Prostate gland (tissue), 2 donors: ENCODE measurements around the gene DCANP1.

ENCODE experiments used
- CTCF ChIP-seq, 4 experiments: fragments of 200-600 bp in 2 of 4; fragments of 450-650 bp in 2 of 4; sonication (generic) in 2 of 4; IDR thresholded peaks; 1 replicate in 3 of 4; 2 replicates in 1 of 4; pipeline ENCODE4 v1.5.1; 2016 to 2019; ENCODE audit warnings: antibody characterized with exemption in 4 of 4, mild to moderate bottlenecking in 2 of 4, moderate library complexity in 2 of 4
- POLR2A ChIP-seq: fragments of 450-650 bp; IDR thresholded peaks from one replicate; pipeline ENCODE4 v1.6.1; 2016; ENCODE audit warnings: antibody characterized with exemption, mild to moderate bottlenecking
- POLR2AphosphoS5 ChIP-seq: sonication (generic); formaldehyde crosslinking; IDR thresholded peaks from one replicate; pipeline ENCODE4 v1.6.1; 2017; ENCODE audit warnings: antibody characterized with exemption

- TF ChIP-seq CTCF (IDR thresholded peaks at IDR 0.05) (no peak), POLR2A (no peak), POLR2AphosphoS5 (no peak)
Observed at GRCh38 chr5:135487839-135488514, 40.8 kb upstream of the DCANP1 start.
